Smooth muscle cell of the pulmonary artery (primary cell): ENCODE measurements around the gene SOX21. TPM values are rescaled to one million over a fixed set of nuclear protein-coding genes. Genes with fewer than 3 reads are reported as not detected.

ENCODE experiments used
- total RNA-seq: library from RNA; depleted of rRNA; stranded (reverse); fragments of >200 nt; gene quantifications from 2 replicates; pipeline ENCODE4 v1.2.3, GENCODE V29; 2014

The SOX21 gene
- total RNA-seq: 0.07 TPM in 1 of 2 replicates, not detected in the other

DNA sequence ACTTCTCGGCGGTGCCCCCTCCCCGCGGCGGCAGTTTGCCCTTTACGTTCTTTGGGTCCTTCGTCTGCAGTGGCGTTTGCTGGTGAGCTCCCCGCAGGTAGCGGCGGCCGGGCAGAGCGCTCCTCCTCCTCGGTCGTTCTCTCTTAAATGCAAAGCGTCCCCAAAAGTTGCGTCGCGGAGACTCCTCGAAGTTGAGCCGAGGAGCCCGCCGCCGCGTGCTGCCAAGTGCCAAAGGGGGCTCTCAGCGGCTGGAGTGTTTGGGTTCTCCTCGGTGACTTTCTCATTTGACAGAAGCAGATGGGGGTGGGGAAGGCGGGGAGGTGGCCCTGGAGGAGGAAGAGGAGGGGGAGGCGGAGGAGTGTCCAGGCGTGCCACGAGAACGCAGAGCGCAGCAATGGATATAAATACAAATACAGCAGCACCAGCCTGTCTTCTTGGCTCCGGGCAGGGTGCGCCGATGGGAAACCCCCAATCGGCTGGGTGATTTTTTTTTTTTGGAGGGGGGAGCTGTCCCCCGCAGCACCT lies at the start of gene SOX21:
TSS of gene SOX21 (minus strand) at position 259 of the 525 bp plus-strand sequence. CDS start 496 bp downstream, outside the sequence.

Other genes starting within 250 kb of the SOX21 start
- gene DCT, start 232.9 kb downstream of the SOX21 start, total RNA-seq: 0.17 and 0.20 TPM in 2 replicates
- gene TGDS, start 116.4 kb downstream of the SOX21 start, total RNA-seq: 10.3 and 12.1 TPM in 2 replicates
- 14.2 and 16.2 TPM in 2 replicates for gene GPR180, start 110.7 kb downstream of the SOX21 start, total RNA-seq